Measurements from ENCODE around the gene CFAP92. TPM values are rescaled to one million over a fixed set of nuclear protein-coding genes. Genes with fewer than 3 reads are reported as not detected.
A peak's percentile ranks its signal among the peaks of the same experiment; 100 is the strongest.

CFAP92 gene
- total RNA-seq, 3 donors from 2014 or later = 1.1 to 1.5 (median 1.3) TPM

DNA sequence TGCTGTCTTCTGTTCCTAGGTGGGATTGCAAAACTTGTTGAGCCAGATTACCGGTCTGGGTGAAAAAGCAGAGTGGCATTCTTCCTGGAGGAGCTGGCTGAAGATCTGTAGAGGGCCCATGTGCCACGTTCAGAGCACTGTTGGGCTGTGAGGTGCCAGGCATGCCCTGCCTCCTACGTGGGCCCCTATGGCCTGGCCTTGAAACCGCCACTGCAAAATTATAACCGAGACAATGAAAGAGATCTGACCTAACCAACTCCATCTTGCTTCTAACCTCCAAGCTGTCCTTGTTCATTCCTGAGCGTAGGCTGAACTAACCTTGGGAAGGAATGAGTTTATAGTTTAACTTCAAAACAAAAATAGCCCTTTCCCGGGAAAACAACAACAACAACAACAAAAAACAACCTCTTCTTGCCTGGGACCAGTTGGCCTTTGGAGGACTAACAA lies 115.8 kb downstream of the CFAP92 start:
- TF ChIP-seq, protein P1, sequence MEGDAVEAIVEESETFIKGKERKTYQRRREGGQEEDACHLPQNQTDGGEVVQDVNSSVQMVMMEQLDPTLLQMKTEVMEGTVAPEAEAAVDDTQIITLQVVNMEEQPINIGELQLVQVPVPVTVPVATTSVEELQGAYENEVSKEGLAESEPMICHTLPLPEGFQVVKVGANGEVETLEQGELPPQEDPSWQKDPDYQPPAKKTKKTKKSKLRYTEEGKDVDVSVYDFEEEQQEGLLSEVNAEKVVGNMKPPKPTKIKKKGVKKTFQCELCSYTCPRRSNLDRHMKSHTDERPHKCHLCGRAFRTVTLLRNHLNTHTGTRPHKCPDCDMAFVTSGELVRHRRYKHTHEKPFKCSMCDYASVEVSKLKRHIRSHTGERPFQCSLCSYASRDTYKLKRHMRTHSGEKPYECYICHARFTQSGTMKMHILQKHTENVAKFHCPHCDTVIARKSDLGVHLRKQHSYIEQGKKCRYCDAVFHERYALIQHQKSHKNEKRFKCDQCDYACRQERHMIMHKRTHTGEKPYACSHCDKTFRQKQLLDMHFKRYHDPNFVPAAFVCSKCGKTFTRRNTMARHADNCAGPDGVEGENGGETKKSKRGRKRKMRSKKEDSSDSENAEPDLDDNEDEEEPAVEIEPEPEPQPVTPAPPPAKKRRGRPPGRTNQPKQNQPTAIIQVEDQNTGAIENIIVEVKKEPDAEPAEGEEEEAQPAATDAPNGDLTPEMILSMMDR (IDR thresholded peaks at IDR 0.05) = no peak
- no peaks in the 10 kb centered on the region for H3K9me3 ChIP-seq
- no peak overlapping the region for H3K4me3 ChIP-seq
- ATAC-seq (no peak), DNase-seq (no peak)
- intact Hi-C loops (cut with DNase I, micrococcal nuclease) = no loop called here
- H3K36me3 ChIP-seq (ENCODE audit: low read depth) = no peaks in the 10 kb centered on the region
- H3K4me1 ChIP-seq (ENCODE audit: low read depth) = peaks cover 18% of the 10 kb centered on the region

DNA sequence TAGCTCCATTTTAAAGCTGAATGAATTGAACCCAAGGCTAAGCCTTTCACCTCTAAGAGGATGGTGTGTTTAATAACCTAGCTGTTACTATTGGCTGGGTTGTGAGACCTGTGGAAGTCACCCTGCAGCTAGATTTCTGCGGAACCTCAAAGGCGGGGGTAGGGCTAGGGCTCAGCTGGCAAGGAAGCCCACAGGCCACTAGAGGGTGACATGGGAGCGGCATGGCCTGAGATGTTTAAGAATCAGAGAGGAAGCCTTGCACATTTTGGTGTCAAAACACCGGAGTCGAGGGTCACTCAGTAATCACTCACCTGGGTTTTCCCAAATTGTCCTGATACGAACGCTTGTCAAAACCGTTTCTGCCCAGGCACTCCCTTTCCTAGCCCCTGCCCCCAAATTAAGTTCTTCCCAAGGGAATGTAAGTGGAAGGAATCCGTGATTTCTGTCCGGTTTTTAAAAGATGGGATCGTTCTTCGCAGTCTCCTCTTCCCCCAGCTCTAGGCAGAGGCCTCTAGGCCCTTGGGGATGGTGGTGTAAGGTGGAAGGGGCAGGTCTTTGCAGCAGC lies 118.2 kb downstream of the CFAP92 start:
- no peak for ATAC-seq
- peak in 2 of 3 donors; percentile 28 to 39 for DNase-seq

DNA sequence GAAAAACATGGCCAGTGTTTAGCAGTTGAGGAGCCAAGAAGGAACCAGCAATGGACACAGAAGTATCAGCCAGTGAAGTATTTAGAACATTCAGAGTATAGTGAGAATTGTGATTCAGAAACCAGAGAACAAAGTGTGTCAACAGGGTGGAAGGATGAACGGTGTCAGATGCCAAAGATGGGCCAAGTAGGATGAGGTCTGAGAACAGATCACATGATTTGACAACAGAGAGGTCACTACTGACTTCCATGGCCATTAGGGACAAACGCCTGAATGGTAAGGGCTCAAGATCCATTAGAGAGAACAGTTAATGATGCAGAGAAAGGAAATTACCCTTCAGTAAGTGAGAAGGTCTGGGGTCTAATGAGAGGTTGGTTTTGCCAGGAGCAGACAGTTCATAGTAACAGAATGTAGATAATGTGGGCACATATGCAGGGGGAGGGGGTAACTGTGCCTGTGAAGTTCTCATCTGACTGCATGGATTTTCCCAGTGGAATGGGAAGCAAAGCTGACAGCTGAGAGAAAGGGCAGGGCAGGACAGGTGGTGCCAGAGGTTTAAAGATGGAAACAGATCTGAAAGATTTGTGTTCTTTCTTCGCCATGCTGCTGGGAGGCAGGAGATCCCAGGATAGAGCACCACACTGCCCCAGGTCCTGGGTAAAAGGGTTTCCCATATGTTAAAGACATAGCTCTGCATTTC lies 119.2 kb downstream of the CFAP92 start:
- peaks cover 10% of the 10 kb centered on the region for H3K4me1 ChIP-seq (ENCODE audit: low read depth)
- DNase-seq (no peak), ATAC-seq (no peak)
- intact Hi-C loops (cut with DNase I, micrococcal nuclease) = no loop called here
- H3K9me3 ChIP-seq = no peaks in the 10 kb centered on the region
- H3K4me3 ChIP-seq = no peak overlapping the region
- H3K36me3 ChIP-seq (ENCODE audit: low read depth) = no peaks in the 10 kb centered on the region
- TF ChIP-seq, protein P1 (IDR thresholded peaks at IDR 0.05) = no peak

More for the DNA sequence above, 118.2 kb downstream of the CFAP92 start:
- no peaks in the 10 kb centered on the region for H3K9me3 ChIP-seq
- H3K36me3 ChIP-seq (ENCODE audit: low read depth) = no peaks in the 10 kb centered on the region
- intact Hi-C loops (cut with DNase I, micrococcal nuclease) = no loop called here
- H3K4me3 ChIP-seq = no peak overlapping the region
- TF ChIP-seq, protein P1 (IDR thresholded peaks at IDR 0.05) = no peak
- H3K4me1 ChIP-seq (ENCODE audit: low read depth) = peaks cover 17% of the 10 kb centered on the region

DNA sequence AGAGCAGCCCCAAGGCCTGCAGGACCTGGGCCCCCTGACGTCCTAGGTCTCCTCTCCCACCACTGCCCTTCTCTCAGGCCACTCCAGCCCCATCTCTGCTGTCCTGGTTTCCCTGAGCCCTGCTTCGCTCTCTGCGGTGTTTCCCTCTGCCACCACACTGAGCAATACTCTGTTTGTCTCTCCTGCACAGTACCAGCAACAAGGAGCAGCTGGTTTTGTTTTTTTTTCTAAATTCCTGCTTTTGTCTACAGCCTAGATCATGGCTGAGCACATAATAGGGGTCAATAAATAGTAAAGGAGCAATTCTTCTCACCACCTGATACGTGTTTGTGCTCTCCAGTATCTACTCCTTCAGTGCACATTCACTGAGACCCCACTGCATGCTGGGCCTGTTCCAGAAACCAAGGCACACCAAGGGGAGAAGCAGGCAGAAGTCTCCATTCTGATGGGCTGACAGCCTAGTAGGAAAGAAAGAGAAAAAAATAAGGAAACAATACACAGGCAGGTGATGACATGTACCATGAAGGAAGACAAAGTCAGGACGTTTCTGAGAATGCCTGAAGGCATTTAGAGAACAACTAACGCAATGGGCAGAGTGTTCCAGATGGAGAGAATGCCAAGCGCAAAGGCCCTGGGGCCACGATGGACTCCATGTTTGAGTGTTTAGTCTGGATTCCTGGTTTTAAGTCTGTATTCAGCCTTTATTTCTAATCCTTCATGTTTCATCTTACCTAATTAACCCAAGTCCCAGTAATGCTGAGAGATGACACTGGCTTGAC lies 120.4 kb downstream of the CFAP92 start:
- no peaks in the 10 kb centered on the region for H3K9me3 ChIP-seq
- H3K4me1 ChIP-seq (ENCODE audit: low read depth) = peaks cover 6% of the 10 kb centered on the region
- H3K36me3 ChIP-seq (ENCODE audit: low read depth) = no peaks in the 10 kb centered on the region
- DNase-seq (no peak), ATAC-seq (no peak)
- H3K4me3 ChIP-seq = no peak overlapping the region
- TF ChIP-seq, protein P1 (IDR thresholded peaks at IDR 0.05) = no peak
- intact Hi-C loops (cut with DNase I, micrococcal nuclease) = no loop called here

- DNase-seq (no peak), ATAC-seq (no peak)
- Histone ChIP-seq H3K4me1 (ENCODE audit: low read depth) (no peaks in the 10 kb centered on the region), H3K9me3 (no peaks in the 10 kb centered on the region), H3K36me3 (ENCODE audit: low read depth) (no peaks in the 10 kb centered on the region), H3K4me3 (no peak overlapping the region)
- intact Hi-C loops (cut with DNase I, micrococcal nuclease) = no loop called here
- TF ChIP-seq, protein P1 (IDR thresholded peaks at IDR 0.05) = no peak
Measured at GRCh38 chr3:128872744-128873143, 121.1 kb downstream of the CFAP92 start.

All from mucosa of descending colon (tissue), 3 donors.